HFF-Myc (cell line): ENCODE measurements around the gene SGPP1.

ENCODE experiments used
- DNase-seq: peaks from one replicate; pipeline ENCODE4 v3.0.0-alpha.2; 2011; ENCODE audit warnings: low read depth; ENCODE audit errors: extremely low read depth
- H3K4me3 ChIP-seq: replicated peaks from 2 replicates; pipeline ENCODE4 v1.5.1; 2011; ENCODE audit warnings: low read depth, mild to moderate bottlenecking, control low read depth, low read length
- TF ChIP-seq, protein P1 (sequence below): IDR thresholded peaks from 2 replicates; pipeline ENCODE4 v1.5.1; 2012; ENCODE audit warnings: mild to moderate bottlenecking, low read depth, low read length, control low read depth; ENCODE audit errors: missing control alignments

SGPP1 gene

DNA sequence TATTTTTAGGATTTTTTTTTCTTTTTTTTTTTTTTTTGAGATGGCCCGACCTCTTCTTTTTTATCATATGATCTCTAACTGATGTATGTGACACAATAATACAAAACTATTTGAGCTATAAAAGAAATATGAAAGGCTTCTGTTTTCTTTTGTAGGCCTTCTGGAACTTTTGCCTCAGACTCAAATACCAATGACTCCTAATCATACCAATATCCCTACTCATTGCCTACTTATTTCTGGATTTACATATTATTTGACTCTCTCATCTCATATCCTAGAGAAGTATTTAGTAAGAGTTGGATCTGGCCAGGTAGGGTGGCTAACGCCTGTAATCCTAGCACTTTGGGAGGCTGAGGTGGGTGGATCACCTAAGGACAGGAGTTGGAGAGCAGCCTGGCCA lies 73.5 kb downstream of the SGPP1 start:
- TF ChIP-seq, protein P1, sequence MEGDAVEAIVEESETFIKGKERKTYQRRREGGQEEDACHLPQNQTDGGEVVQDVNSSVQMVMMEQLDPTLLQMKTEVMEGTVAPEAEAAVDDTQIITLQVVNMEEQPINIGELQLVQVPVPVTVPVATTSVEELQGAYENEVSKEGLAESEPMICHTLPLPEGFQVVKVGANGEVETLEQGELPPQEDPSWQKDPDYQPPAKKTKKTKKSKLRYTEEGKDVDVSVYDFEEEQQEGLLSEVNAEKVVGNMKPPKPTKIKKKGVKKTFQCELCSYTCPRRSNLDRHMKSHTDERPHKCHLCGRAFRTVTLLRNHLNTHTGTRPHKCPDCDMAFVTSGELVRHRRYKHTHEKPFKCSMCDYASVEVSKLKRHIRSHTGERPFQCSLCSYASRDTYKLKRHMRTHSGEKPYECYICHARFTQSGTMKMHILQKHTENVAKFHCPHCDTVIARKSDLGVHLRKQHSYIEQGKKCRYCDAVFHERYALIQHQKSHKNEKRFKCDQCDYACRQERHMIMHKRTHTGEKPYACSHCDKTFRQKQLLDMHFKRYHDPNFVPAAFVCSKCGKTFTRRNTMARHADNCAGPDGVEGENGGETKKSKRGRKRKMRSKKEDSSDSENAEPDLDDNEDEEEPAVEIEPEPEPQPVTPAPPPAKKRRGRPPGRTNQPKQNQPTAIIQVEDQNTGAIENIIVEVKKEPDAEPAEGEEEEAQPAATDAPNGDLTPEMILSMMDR = no peak
- H3K4me3 ChIP-seq = no peak overlapping the region
- DNase-seq = no peak

DNA sequence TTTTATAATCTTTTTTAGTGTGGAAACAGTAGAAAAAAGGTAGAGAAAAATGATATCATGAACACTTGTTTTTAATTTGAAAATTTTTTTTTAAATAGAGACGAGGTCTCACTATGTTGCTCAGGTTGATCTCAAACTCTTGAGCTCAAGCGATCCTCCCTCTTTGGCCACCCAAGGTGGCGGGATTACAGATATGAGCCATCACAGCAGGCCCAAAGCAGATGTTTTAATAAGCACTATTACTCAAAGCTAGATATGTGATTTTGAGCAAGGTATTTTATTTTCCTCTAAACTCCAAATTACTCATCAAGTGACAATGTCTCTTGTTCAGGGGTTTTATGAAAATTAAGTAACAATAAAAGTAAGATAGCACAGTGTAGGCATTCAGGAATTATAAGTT lies 75.5 kb downstream of the SGPP1 start:
- no peak overlapping the region for H3K4me3 ChIP-seq
- DNase-seq = no peak
- TF ChIP-seq, protein P1 = no peak

DNA sequence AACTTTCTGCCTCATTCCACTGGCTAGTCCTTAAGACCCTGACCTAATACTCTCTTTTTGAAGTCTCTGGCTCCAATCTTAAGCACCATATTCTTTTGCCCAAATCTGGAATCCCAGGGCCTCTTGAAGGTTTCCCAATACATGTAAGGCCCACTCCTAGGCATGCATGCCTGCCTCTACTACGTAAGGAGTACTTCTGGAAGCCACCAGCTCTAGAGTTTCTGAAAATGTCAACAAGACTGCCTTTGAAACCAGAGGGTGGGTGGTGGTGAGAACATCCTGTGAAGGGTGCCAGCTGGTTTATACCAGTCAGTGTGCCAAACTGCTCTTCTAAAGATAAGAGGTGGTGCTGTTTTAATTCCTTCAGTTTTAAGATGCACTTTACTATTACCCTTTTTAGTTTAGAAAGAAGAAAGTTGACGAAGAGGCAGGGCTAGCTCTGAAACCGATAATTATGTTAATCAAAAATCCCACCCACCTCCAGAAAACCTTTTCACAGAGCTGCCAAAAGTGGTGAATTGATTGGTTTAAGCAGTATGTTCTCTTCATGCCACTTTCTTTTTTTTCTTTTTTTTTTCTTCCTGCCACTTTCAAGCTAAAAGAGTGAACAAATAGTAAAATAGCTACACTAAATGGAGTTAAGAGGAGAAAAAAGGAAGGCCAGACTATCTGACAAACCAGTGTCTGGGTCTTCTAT lies 77.5 kb downstream of the SGPP1 start:
- no peak for DNase-seq
- TF ChIP-seq, protein P1 = no peak
- H3K4me3 ChIP-seq = no peak overlapping the region

DNA sequence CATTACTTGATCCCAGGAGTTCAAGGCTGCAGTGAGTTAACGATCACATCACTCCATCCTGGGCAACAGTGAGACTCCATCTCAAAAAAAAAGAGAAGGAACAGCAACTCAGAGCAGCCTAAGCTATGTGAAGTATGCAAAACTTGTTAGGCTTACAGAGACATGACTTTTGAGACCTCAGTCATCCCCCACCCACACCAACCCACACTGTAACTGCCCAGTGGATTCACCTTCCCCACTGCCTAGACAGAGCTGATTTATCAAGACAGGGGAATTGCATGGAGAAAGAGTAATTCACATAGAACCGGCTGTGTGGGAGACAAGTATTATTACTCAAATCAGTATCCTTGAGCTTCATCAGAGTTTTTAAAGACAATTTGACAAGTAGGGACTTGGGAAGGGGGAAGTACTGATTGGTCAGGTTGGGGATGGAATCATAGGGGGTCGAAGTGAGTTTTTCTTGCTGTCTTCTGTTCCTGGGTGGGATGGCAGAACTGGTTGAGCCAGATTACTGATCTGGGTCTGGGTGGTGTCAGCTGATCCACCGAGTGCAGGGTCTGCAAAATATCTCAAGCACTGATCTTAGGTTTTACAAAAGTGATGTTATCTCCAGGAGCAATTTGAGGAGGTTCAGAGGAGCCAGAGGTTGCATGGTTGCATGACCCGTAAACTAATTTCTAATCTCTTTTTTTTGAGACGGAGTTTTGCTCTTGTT lies 80.0 kb downstream of the SGPP1 start:
- no peak for DNase-seq
- no peak overlapping the region for H3K4me3 ChIP-seq

DNA sequence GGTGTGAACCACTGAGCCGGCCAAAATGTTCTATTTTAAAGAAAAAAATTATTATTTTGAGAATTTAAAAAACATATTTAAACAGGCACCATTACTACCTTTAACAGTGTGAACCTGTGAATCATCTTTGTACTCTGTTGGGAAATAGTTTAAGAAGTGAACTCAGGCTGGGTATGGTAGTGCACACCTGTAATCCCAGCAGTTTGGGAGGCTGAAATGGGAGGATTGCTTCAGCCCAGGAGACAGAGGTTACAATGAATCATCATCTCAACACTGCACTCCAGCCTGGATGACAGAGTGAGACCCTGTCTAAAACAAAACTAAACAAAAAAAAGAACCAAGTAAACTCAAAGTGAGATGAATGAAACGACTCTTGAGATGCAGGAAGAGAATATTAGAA lies 83.1 kb downstream of the SGPP1 start:
- no peak overlapping the region for H3K4me3 ChIP-seq
- TF ChIP-seq, protein P1 = no peak
- no peak for DNase-seq

More for the DNA sequence above, 80.0 kb downstream of the SGPP1 start:
- TF ChIP-seq, protein P1 = no peak

DNA sequence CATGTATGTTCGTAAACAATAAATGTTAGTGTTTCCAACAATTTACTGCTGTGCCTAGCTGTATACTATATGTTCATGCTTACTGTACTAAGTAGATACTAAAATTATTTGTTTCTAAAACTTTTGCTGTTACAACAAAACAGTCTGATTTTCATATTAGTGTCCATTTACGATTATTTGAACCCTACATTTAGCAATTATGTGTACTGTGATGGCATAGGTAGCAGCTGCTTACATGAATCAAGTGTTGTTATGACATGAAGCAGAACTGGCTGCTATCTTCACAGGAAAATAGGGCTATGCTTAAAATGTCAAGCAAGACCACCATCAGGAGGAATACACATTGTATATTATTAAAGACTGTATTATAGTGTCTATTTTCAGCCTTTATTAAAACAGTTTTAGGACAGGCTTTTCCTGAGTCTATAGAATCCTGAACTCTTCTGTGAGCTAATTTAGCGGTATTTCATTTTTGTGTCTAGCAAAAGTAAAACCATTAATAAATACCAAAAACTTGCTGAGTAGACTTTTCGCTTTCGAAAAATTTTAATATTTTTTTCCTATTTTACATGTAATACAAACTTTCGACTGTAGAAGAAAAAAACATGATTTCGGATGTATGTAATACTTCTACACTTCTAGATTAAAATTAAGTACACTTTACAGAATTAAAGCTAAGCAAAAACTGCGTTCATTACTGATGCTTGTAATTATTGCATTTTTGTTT lies 85.0 kb downstream of the SGPP1 start:
- peak overlapping the region; percentile 62 for H3K4me3 ChIP-seq
- no peak for DNase-seq
- TF ChIP-seq, protein P1 = no peak
